Tibial nerve (tissue), 4 donors: Measurements from ENCODE around the gene RCE1. TPM values are rescaled to one million over a fixed set of nuclear protein-coding genes. Genes with fewer than 3 reads are reported as not detected.

Experiments
- DNase-seq, 2 donors: peaks; one replicate each; pipeline ENCODE4 v3.0.0-alpha.2; 2019; ENCODE audit warnings: low spot score in 2 of 2
- H3K27ac ChIP-seq, 4 donors: fragments of 200-600 bp; sonication (generic) in 3 of 4; one replicate each; pipeline ENCODE4 v1.5.1; 2017 to 2019; ENCODE audit warnings: mild to moderate bottlenecking in 1 of 4
- H3K27me3 ChIP-seq, 2 donors: fragments of 200-600 bp; sonication (generic) in 1 of 2; one replicate each; pipeline versions ENCODE4 v1.5.1 to v1.6.0; 2017 to 2019
- H3K36me3 ChIP-seq, 3 donors: fragments of 200-600 bp; sonication (generic); one replicate each; pipeline ENCODE4 v1.5.1; 2018 to 2019
- H3K4me1 ChIP-seq, 4 donors: fragments of 200-600 bp; sonication (generic) in 3 of 4; one replicate each; pipeline ENCODE4 v1.5.1; 2017 to 2019
- H3K4me3 ChIP-seq, 4 donors: fragments of 200-600 bp; sonication (generic) in 3 of 4; one replicate each; pipeline ENCODE4 v1.5.1; 2017 to 2019; ENCODE audit warnings: mild to moderate bottlenecking in 1 of 4, moderate library complexity in 1 of 4
- H3K9me3 ChIP-seq, 4 donors: fragments of 200-600 bp; sonication (generic) in 3 of 4; one replicate each; pipeline ENCODE4 v1.5.1; 2017 to 2019
- EP300 ChIP-seq, 2 donors: sonication (generic); formaldehyde crosslinking; IDR thresholded peaks; one replicate each; pipeline ENCODE4 v1.6.1; 2017; ENCODE audit warnings: antibody characterized with exemption in 2 of 2, mild to moderate bottlenecking in 1 of 2
- POLR2A ChIP-seq, 2 donors: fragments of 450-650 bp; IDR thresholded peaks; one replicate each; pipeline ENCODE4 v1.6.1; 2017; ENCODE audit warnings: antibody characterized with exemption in 2 of 2, mild to moderate bottlenecking in 2 of 2, moderate library complexity in 2 of 2
- WGBS, 2 donors: methylation state at CpG; one replicate each; pipeline ENCODE4 v1.1.5; 2018; 5-methylcytosine and 5-hydroxymethylcytosine counted together
- total RNA-seq, 4 donors: library from RNA; depleted of rRNA; stranded (reverse); fragments of >200 nt; gene quantifications; one replicate each; pipeline ENCODE4 v1.1.0, GENCODE V29; 2016
- TF ChIP-seq, protein P1 (sequence below), 5 experiments: fragments of 200-600 bp in 3 of 5; fragments of 450-650 bp in 2 of 5; sonication (generic) in 3 of 5; IDR thresholded peaks; one replicate each; pipeline ENCODE4 v1.5.1; 2016 to 2019; ENCODE audit warnings: antibody characterized with exemption in 5 of 5, mild to moderate bottlenecking in 3 of 5, moderate library complexity in 2 of 5

The RCE1 gene
- total RNA-seq, 4 donors from 2014 or later, result 18.1 to 25.8 (median 20.9) TPM

- Histone ChIP-seq H3K27ac (no peak overlapping the region), H3K9me3 (no peaks in the 10 kb centered on the region), H3K27me3 (no peaks in the 10 kb centered on the region), H3K36me3 (peaks cover 0 to 84% (median 3%) of the 10 kb centered on the region in 3 donors), H3K4me3 (no peak overlapping the region), H3K4me1 (peaks cover 0 to 20% (median 9%) of the 10 kb centered on the region in 4 donors)
- no peak for DNase-seq
- no peak for TF ChIP-seq EP300 (IDR thresholded peaks at IDR 0.05)
- TF ChIP-seq, protein P1, sequence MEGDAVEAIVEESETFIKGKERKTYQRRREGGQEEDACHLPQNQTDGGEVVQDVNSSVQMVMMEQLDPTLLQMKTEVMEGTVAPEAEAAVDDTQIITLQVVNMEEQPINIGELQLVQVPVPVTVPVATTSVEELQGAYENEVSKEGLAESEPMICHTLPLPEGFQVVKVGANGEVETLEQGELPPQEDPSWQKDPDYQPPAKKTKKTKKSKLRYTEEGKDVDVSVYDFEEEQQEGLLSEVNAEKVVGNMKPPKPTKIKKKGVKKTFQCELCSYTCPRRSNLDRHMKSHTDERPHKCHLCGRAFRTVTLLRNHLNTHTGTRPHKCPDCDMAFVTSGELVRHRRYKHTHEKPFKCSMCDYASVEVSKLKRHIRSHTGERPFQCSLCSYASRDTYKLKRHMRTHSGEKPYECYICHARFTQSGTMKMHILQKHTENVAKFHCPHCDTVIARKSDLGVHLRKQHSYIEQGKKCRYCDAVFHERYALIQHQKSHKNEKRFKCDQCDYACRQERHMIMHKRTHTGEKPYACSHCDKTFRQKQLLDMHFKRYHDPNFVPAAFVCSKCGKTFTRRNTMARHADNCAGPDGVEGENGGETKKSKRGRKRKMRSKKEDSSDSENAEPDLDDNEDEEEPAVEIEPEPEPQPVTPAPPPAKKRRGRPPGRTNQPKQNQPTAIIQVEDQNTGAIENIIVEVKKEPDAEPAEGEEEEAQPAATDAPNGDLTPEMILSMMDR (IDR thresholded peaks at IDR 0.05), result no peak
- TF ChIP-seq POLR2A (IDR thresholded peaks at IDR 0.05), result no peak
- WGBS, 2 donors, result 79 to 87% methylated on average over 20 to 25 of the region's 28 CpGs
These were observed 5.6 kb downstream of the RCE1 start for GRCh38 chr11:66848671-66849500.

GRCh38 chr11:66849501-66850234 is 6.4 kb downstream of the RCE1 start:
- Histone ChIP-seq H3K4me3 (no peak overlapping the region), H3K36me3 (peaks cover 0 to 83% (median 3%) of the 10 kb centered on the region in 3 donors), H3K27ac (no peak overlapping the region), H3K27me3 (no peaks in the 10 kb centered on the region), H3K4me1 (peaks cover 0 to 12% (median 2%) of the 10 kb centered on the region in 4 donors), H3K9me3 (no peaks in the 10 kb centered on the region)
- WGBS, 2 donors, result 84 to 89% methylated on average over 16 to 22 of the region's 22 CpGs
- DNase-seq, result no peak
- TF ChIP-seq, protein P1 (IDR thresholded peaks at IDR 0.05), result no peak
- TF ChIP-seq EP300 (IDR thresholded peaks at IDR 0.05) (no peak), POLR2A (IDR thresholded peaks at IDR 0.05) (no peak)

DNA sequence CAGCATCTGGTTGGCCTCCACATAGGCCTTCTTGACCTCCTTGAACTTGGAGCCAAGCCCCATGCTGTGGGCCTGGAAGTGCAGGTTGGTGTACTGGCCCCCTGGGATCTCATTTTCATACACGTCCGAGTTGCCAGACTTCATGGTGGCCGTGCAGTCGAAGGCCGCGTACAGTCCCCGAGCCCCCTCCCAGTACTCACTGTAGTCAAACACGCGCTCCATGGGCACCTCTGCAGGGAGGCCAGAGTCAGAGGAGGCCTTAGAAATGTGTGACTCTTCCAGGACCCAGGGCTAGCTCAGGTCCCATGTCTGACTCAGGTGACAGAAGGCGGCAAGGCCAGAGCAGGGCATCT is 7.0 kb downstream of the RCE1 start:
- DNase-seq, result no peak
- no peaks in the 10 kb centered on the region for H3K27me3 ChIP-seq
- TF ChIP-seq, protein P1 (IDR thresholded peaks at IDR 0.05), result no peak
- TF ChIP-seq EP300 (IDR thresholded peaks at IDR 0.05), result no peak
- no peak for TF ChIP-seq POLR2A (IDR thresholded peaks at IDR 0.05)
- peaks cover 0 to 77% (median 3%) of the 10 kb centered on the region in 3 donors for H3K36me3 ChIP-seq
- 82 to 87% methylated on average over 4 to 10 of the region's 10 CpGs for WGBS, 2 donors
- H3K9me3 ChIP-seq, result no peaks in the 10 kb centered on the region
- no peak overlapping the region for H3K4me3 ChIP-seq
- H3K27ac ChIP-seq, result no peak overlapping the region
- H3K4me1 ChIP-seq, result peaks cover 0 to 10% (median 0%) of the 10 kb centered on the region in 4 donors

DNA sequence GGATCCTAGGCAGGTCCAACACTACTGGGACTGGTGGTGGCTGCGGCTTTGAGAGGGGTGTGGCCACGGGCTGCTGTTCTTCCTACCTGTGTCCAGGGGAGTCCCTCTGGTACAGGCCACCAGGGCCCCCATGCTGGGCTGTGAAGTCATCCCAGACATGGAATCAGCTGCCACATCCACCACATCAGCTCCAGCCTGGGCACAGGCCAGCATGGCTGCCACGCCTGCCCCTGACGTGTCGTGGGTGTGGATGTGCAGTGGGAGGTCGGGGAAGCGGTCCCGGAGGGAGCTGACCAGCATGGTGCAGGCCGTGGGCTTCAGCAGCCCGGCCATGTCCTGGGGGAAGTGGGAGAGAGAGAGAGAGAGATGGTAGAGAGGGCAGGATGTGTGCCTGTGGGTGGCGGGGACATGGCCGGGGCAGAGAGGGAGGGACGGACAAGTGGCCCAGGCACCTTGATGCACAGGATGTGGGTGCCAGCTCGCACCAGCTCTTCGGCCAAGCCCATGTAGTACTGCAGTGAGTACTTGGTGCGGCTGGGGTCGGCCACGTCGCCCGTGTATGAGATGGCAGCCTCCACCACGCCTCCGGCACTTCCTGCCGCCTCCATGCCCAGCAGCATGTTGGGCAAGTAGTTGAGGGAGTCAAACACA is 7.5 kb downstream of the RCE1 start:
- no peak for DNase-seq
- H3K36me3 ChIP-seq, result peaks cover 0 to 72% (median 3%) of the 10 kb centered on the region in 3 donors
- WGBS, 2 donors, result 82 to 88% methylated on average over 18 to 21 of the region's 23 CpGs
- peaks cover 0 to 10% (median 4%) of the 10 kb centered on the region in 4 donors for H3K4me1 ChIP-seq
- no peak overlapping the region for H3K4me3 ChIP-seq
- no peaks in the 10 kb centered on the region for H3K27me3 ChIP-seq
- H3K27ac ChIP-seq, result no peak overlapping the region
- no peaks in the 10 kb centered on the region for H3K9me3 ChIP-seq
- TF ChIP-seq EP300 (IDR thresholded peaks at IDR 0.05), result no peak

DNA sequence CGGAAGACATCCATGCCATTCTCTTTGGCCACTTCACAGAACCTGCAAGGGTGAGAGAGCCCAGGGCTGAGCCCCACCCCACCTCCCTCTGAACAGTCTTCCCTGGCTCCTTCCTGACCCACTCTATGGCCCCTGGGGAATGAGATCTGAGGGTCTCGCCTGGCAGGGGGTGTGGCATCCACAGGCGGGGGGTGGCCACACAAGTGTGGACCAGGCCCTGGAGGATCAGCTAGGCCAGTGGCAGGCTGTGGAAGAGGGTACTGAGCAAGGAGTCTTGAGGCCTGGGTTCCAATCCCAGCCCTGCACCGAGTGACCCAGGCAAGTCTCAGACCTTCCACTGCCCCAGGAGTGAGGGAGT is 8.0 kb downstream of the RCE1 start:
- no peak for TF ChIP-seq EP300 (IDR thresholded peaks at IDR 0.05)
- TF ChIP-seq POLR2A (IDR thresholded peaks at IDR 0.05), result no peak
- TF ChIP-seq, protein P1 (IDR thresholded peaks at IDR 0.05), result no peak
- 54 to 87% methylated on average over 2 to 3 of the region's 4 CpGs for WGBS, 2 donors
- Histone ChIP-seq H3K9me3 (no peaks in the 10 kb centered on the region), H3K4me1 (peaks cover 0 to 11% (median 5%) of the 10 kb centered on the region in 4 donors), H3K27me3 (no peaks in the 10 kb centered on the region), H3K4me3 (no peak overlapping the region), H3K36me3 (peaks cover 0 to 67% (median 1%) of the 10 kb centered on the region in 3 donors), H3K27ac (no peak overlapping the region)
- DNase-seq, result no peak
